Measurements from ENCODE around the gene PLPP4. TPM values are rescaled to one million over a fixed set of nuclear protein-coding genes. Genes with fewer than 3 reads are reported as not detected.

PLPP4 gene
- total RNA-seq, 1 experiment from 2014 or later: not detected

DNA sequence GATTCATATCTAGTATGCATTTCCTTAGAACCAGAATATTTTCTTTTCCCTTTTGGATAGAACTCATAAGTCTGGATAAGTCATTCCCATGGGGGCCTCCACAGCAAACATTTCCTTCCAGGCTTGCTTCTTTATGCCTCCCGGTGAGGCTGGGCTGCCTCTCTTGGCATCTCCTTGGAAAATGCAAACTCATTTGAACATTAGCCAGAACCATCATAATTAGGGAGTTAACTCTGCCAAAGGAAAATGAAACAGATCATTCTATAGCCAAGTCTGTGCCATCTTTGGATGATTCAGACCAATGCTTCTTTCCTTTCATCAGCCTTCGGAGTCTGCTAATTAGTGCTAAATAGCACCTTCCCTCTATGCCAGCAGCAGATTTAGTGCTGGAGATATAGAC is 81.1 kb downstream of the PLPP4 start:
- no peaks in the 10 kb centered on the region for H3K9me2 ChIP-seq (ENCODE audit: insufficient read depth)
- H2AFZ ChIP-seq (ENCODE audit: low read depth, low read length, poor library complexity, severe bottlenecking): no peak overlapping the region
- ChIA-PET RAD21 (ENCODE audit: low non-redundant PET in 1 of 2, low total read pairs in 2 of 2, uncharacterized antibody in 2 of 2, unreplicated experiment in 2 of 2) (no interaction called here), CTCF (no interaction called here), POLR2A (no interaction called here)
- no peaks in the 10 kb centered on the region for H3K9me3 ChIP-seq (ENCODE audit: control insufficient read depth in 1 of 2, insufficient read depth in 1 of 2, low read depth in 1 of 2, low read length in 2 of 2)
- intact Hi-C loops (cut with micrococcal nuclease): no loop called here
- DNase-seq (ENCODE audit: low read depth, low spot score) (no peak), ATAC-seq (no peak)
- no peaks in the 10 kb centered on the region for H4K20me1 ChIP-seq (ENCODE audit: insufficient read depth)
- no peaks in the 10 kb centered on the region for H3K36me3 ChIP-seq (ENCODE audit: control insufficient read depth in 1 of 2, insufficient read depth in 2 of 2, low read length in 2 of 2)
- H3K9ac ChIP-seq (ENCODE audit: low read length): no peak overlapping the region
- TF ChIP-seq TCF7L2 (IDR thresholded peaks at IDR 0.05; ENCODE audit: borderline replicate concordance, extremely low read depth, insufficient read depth, insufficient read length): no peak
- TF ChIP-seq ZNF274 (IDR thresholded peaks at IDR 0.05; ENCODE audit: low read depth, low read length): no peak
- TF ChIP-seq, protein P1, sequence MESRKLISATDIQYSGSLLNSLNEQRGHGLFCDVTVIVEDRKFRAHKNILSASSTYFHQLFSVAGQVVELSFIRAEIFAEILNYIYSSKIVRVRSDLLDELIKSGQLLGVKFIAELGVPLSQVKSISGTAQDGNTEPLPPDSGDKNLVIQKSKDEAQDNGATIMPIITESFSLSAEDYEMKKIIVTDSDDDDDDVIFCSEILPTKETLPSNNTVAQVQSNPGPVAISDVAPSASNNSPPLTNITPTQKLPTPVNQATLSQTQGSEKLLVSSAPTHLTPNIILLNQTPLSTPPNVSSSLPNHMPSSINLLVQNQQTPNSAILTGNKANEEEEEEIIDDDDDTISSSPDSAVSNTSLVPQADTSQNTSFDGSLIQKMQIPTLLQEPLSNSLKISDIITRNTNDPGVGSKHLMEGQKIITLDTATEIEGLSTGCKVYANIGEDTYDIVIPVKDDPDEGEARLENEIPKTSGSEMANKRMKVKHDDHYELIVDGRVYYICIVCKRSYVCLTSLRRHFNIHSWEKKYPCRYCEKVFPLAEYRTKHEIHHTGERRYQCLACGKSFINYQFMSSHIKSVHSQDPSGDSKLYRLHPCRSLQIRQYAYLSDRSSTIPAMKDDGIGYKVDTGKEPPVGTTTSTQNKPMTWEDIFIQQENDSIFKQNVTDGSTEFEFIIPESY (IDR thresholded peaks at IDR 0.05; ENCODE audit: extremely low read depth, insufficient replicate concordance, low read length): no peak
- TF ChIP-seq RAD21 (IDR thresholded peaks at IDR 0.05; ENCODE audit: low read depth): no peak
- TF ChIP-seq ELF1 (IDR thresholded peaks at IDR 0.05; ENCODE audit: borderline replicate concordance, low read depth): no peak
- TF ChIP-seq, protein P2, sequence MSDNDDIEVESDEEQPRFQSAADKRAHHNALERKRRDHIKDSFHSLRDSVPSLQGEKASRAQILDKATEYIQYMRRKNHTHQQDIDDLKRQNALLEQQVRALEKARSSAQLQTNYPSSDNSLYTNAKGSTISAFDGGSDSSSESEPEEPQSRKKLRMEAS (IDR thresholded peaks at IDR 0.05): no peak
- TF ChIP-seq POLR2A (IDR thresholded peaks at IDR 0.05; ENCODE audit: borderline replicate concordance, extremely low read depth, insufficient read depth, insufficient read length): no peak
- TF ChIP-seq EZH2 (IDR thresholded peaks at IDR 0.05): no peak
- TF ChIP-seq, protein P3, sequence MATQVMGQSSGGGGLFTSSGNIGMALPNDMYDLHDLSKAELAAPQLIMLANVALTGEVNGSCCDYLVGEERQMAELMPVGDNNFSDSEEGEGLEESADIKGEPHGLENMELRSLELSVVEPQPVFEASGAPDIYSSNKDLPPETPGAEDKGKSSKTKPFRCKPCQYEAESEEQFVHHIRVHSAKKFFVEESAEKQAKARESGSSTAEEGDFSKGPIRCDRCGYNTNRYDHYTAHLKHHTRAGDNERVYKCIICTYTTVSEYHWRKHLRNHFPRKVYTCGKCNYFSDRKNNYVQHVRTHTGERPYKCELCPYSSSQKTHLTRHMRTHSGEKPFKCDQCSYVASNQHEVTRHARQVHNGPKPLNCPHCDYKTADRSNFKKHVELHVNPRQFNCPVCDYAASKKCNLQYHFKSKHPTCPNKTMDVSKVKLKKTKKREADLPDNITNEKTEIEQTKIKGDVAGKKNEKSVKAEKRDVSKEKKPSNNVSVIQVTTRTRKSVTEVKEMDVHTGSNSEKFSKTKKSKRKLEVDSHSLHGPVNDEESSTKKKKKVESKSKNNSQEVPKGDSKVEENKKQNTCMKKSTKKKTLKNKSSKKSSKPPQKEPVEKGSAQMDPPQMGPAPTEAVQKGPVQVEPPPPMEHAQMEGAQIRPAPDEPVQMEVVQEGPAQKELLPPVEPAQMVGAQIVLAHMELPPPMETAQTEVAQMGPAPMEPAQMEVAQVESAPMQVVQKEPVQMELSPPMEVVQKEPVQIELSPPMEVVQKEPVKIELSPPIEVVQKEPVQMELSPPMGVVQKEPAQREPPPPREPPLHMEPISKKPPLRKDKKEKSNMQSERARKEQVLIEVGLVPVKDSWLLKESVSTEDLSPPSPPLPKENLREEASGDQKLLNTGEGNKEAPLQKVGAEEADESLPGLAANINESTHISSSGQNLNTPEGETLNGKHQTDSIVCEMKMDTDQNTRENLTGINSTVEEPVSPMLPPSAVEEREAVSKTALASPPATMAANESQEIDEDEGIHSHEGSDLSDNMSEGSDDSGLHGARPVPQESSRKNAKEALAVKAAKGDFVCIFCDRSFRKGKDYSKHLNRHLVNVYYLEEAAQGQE (IDR thresholded peaks at IDR 0.05; ENCODE audit: low read depth): no peak
- TF ChIP-seq POLR2AphosphoS5 (IDR thresholded peaks at IDR 0.05; ENCODE audit: low read depth, low read length): no peak
- no peak for TF ChIP-seq CBX3 (IDR thresholded peaks at IDR 0.05; ENCODE audit: low read depth)
- TF ChIP-seq SRF (IDR thresholded peaks at IDR 0.05; ENCODE audit: low read depth): no peak
- no peak for TF ChIP-seq EGR1 (IDR thresholded peaks at IDR 0.05; ENCODE audit: low read depth)
- peaks cover 11% of the 10 kb centered on the region; the same call in 1 of the 2 replicates for H3K27me3 ChIP-seq (ENCODE audit: insufficient read depth, low read length)
- no peaks in the 10 kb centered on the region for H3K79me2 ChIP-seq (ENCODE audit: insufficient read depth, low read length)
- H3K4me1 ChIP-seq (ENCODE audit: control insufficient read depth in 1 of 2, insufficient read depth in 2 of 2, low read length in 2 of 2): no peaks in the 10 kb centered on the region
- no TSS peak for BruUV-seq (replicated peaks)
- no peak overlapping the region for H3K4me3 ChIP-seq (replicated peaks in 1 of 2; ENCODE audit: low read depth in 1 of 2, low read length in 2 of 2)
- no peak overlapping the region for H3K27ac ChIP-seq (ENCODE audit: low read depth, low read length)
- no peak overlapping the region for H3K4me2 ChIP-seq (ENCODE audit: low read length)
